HG03045 (cell line): ENCODE results near the gene FARP2.
"Not testable (repeated sequence)": the region's sequence is repeated elsewhere in the genome, so short reads cannot be mapped to it uniquely, and the experiment has no call there.

Experiments
- ATAC-seq: cut with Tn5 transposase; IDR thresholded peaks from one replicate; pipeline ENCODE4 v1.9.1; 2021; ENCODE audit warnings: mild to moderate bottlenecking, moderate library complexity; ENCODE audit not compliant: unreplicated experiment

Gene FARP2

GRCh38 chr2:241525818-241526780, 170.0 kb downstream of the FARP2 start:
- ATAC-seq: not testable (repeated sequence)

- no peak for ATAC-seq
Observed at GRCh38 chr2:241530571-241530970, 174.5 kb downstream of the FARP2 start.

GRCh38 chr2:241531161-241531722, 175.2 kb downstream of the FARP2 start:
- ATAC-seq: no peak

- no peak for ATAC-seq
Observed at GRCh38 chr2:241532168-241532567, 176.1 kb downstream of the FARP2 start.

- ATAC-seq: no peak
Observed at GRCh38 chr2:241532733-241533601, 176.9 kb downstream of the FARP2 start.

- ATAC-seq: no peak
Observed at GRCh38 chr2:241534293-241534692, 178.2 kb downstream of the FARP2 start.

GRCh38 chr2:241534701-241535375, 178.8 kb downstream of the FARP2 start:
- ATAC-seq: no peak

- ATAC-seq: no peak
Observed at GRCh38 chr2:241535871-241536655, 180.0 kb downstream of the FARP2 start.

- ATAC-seq: no peak
Observed at GRCh38 chr2:241538838-241539615, 182.9 kb downstream of the FARP2 start.

- ATAC-seq: no peak
Observed at GRCh38 chr2:241539616-241540374, 183.7 kb downstream of the FARP2 start.

GRCh38 chr2:241540401-241540770, 184.3 kb downstream of the FARP2 start:
- no peak for ATAC-seq

- no peak for ATAC-seq
Observed at GRCh38 chr2:241540771-241541561, 184.9 kb downstream of the FARP2 start.

- no peak for ATAC-seq
Observed at GRCh38 chr2:241541564-241542277, 185.6 kb downstream of the FARP2 start.

- ATAC-seq: no peak
Observed at GRCh38 chr2:241542278-241542605, 186.2 kb downstream of the FARP2 start.
